ENCODE results near the gene SEZ6L2.
A peak's percentile ranks its signal among the peaks of the same experiment; 100 is the strongest.
"Not testable (repeated sequence)": the region's sequence is repeated elsewhere in the genome, so short reads cannot be mapped to it uniquely, and the experiment has no call there.

The SEZ6L2 gene

DNA sequence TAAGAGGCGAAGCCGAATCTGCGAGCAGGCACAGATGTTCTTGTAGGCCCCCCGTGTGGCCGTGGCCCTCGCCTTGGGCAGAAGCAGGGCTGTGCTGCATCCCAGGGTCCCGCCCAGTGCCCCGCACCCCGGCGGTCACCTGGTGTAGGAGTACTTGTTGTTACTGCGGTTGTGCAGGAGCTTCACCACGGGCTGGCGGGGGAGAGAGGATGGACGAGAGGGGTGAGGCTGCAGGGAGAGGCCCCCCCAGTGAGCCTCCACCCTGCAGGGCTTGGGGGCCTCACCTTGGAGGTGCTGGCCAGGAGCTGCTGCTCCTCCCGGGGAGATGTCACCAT lies 12.3 kb upstream of the SEZ6L2 start:
- CTCF ChIA-PET, result interaction anchor here (1.4 kb wide), 1 partner anchor 12 kb away, joined by 4 read pairs; the partner anchor contains the start of genes ASPHD1 and SEZ6L2
- peak; percentile 7 for DNase-seq (ENCODE audit: extremely low spot score)
- POLR2A ChIA-PET, result interaction anchor here (0.7 to 2.9 kb wide), 2 partner anchors 9 to 14 kb away, joined by 3 to 17 read pairs; partner anchors contain the start of gene KCTD13
- TF ChIP-seq FOXM1 (IDR thresholded peaks at IDR 0.05; ENCODE audit: borderline replicate concordance) (no peak), ZNF384 (IDR thresholded peaks at IDR 0.05) (no peak), BHLHE40 (IDR thresholded peaks at IDR 0.05; ENCODE audit: borderline replicate concordance) (no peak), TARDBP (IDR thresholded peaks at IDR 0.05) (no peak), CTBP1 (IDR thresholded peaks at IDR 0.05; ENCODE audit: borderline replicate concordance) (no peak), L3MBTL2 (conservative IDR thresholded peaks at IDR 0.05) (no peak), LEF1 (IDR thresholded peaks at IDR 0.05; ENCODE audit: borderline replicate concordance) (no peak), FOXA1 (IDR thresholded peaks at IDR 0.05) (no peak), ARNT (IDR thresholded peaks at IDR 0.05) (no peak), FOXK2 (IDR thresholded peaks at IDR 0.05) (no peak), HDGF (IDR thresholded peaks at IDR 0.05; ENCODE audit: borderline replicate concordance) (no peak), SP1 (IDR thresholded peaks at IDR 0.05) (no peak), ELF4 (IDR thresholded peaks at IDR 0.05) (no peak), NFRKB (IDR thresholded peaks at IDR 0.05) (no peak), PKNOX1 (IDR thresholded peaks at IDR 0.05) (no peak), SUZ12 (IDR thresholded peaks at IDR 0.05) (no peak)

GRCh38 chr16:29910819-29911675 lies 11.7 kb upstream of the SEZ6L2 start:
- DNase-seq (ENCODE audit: extremely low spot score), result peak; percentile 6
- ChIA-PET POLR2A (interaction anchor here (0.7 to 2.9 kb wide), 2 partner anchors 15 to 51 kb away, joined by 3 to 17 read pairs; partner anchors contain the start of genes KCTD13 and TMEM219), CTCF (interaction anchor here (1.4 kb wide), 1 partner anchor 11 kb away, joined by 4 read pairs; the partner anchor contains the start of genes ASPHD1 and SEZ6L2)
- TF ChIP-seq SP1 (IDR thresholded peaks at IDR 0.05), result no peak
- no peak for TF ChIP-seq HDGF (IDR thresholded peaks at IDR 0.05; ENCODE audit: borderline replicate concordance)
- no peak for TF ChIP-seq FOXA1 (IDR thresholded peaks at IDR 0.05)
- TF ChIP-seq FOXK2 (IDR thresholded peaks at IDR 0.05), result no peak
- TF ChIP-seq FOXM1 (IDR thresholded peaks at IDR 0.05; ENCODE audit: borderline replicate concordance), result no peak
- TF ChIP-seq ELF4 (IDR thresholded peaks at IDR 0.05), result no peak
- no peak for TF ChIP-seq NFRKB (IDR thresholded peaks at IDR 0.05)
- no peak for TF ChIP-seq TARDBP (IDR thresholded peaks at IDR 0.05)
- no peak for TF ChIP-seq L3MBTL2 (conservative IDR thresholded peaks at IDR 0.05)
- no peak for TF ChIP-seq SUZ12 (IDR thresholded peaks at IDR 0.05)
- no peak for TF ChIP-seq PKNOX1 (IDR thresholded peaks at IDR 0.05)

DNA sequence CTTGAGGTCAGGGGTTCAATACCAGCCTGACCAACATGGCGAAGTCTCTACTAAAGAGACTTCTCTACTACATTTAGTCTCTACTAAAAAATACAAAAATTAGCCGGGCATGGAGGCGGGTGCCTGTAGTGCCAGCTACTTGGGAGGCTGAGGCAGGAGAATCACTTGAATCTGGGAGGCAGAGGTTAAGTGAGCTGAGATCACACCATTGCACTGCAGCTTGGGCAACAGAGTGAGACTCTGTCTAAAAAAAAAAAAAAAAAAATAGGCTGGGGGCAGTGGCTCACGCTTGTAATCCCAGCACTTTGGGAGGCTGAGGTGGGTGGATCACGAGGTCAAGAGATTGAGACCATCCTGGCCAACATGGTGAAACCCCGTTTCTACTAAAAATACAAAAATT lies 10.5 kb upstream of the SEZ6L2 start:
- ChIA-PET CTCF (interaction anchor here (0.9 kb wide), 1 partner anchor 122 kb away, joined by 3 read pairs; no protein-coding TSS in a partner anchor), POLR2A (interaction anchor here (0.7 to 2.9 kb wide), 4 partner anchors 10 to 64 kb away, joined by 3 to 17 read pairs (median 8); partner anchors contain the start of genes ASPHD1, KCTD13, SEZ6L2 and TAOK2)
- DNase-seq (ENCODE audit: extremely low spot score), result not testable (repeated sequence)

GRCh38 chr16:29909391-29909790 lies 10.0 kb upstream of the SEZ6L2 start:
- no peak for TF ChIP-seq FOXA1 (IDR thresholded peaks at IDR 0.05)
- TF ChIP-seq ARNT (IDR thresholded peaks at IDR 0.05), result no peak
- no peak for TF ChIP-seq TARDBP (IDR thresholded peaks at IDR 0.05)
- TF ChIP-seq ZNF384 (IDR thresholded peaks at IDR 0.05), result no peak
- ChIA-PET POLR2A (interaction anchor here (0.7 to 2.7 kb wide), 4 partner anchors 9 to 64 kb away, joined by 3 to 13 read pairs (median 4); partner anchors contain the start of genes ASPHD1, KCTD13, SEZ6L2 and TAOK2), CTCF (interaction anchor here (0.7 to 0.9 kb wide), 2 partner anchors 123 to 1076 kb away, joined by 3 read pairs; no protein-coding TSS in a partner anchor)
- DNase-seq (ENCODE audit: extremely low spot score), result peak; percentile 5

- ChIA-PET CTCF (interaction anchor here (0.7 to 0.9 kb wide), 2 partner anchors 123 to 1077 kb away, joined by 3 read pairs; no protein-coding TSS in a partner anchor), POLR2A (interaction anchor here (0.8 to 2.7 kb wide), 3 partner anchors 9 to 53 kb away, joined by 3 to 13 read pairs (median 5); partner anchors contain the start of genes ASPHD1, KCTD13, SEZ6L2 and TMEM219)
- no peak for DNase-seq (ENCODE audit: extremely low spot score)
- no peak for TF ChIP-seq LEF1 (IDR thresholded peaks at IDR 0.05; ENCODE audit: borderline replicate concordance)
- no peak for TF ChIP-seq L3MBTL2 (conservative IDR thresholded peaks at IDR 0.05)
- TF ChIP-seq PKNOX1 (IDR thresholded peaks at IDR 0.05), result no peak
- no peak for TF ChIP-seq SP1 (IDR thresholded peaks at IDR 0.05)
- TF ChIP-seq ARNT (IDR thresholded peaks at IDR 0.05), result no peak
- TF ChIP-seq HDGF (IDR thresholded peaks at IDR 0.05; ENCODE audit: borderline replicate concordance), result no peak
- no peak for TF ChIP-seq SUZ12 (IDR thresholded peaks at IDR 0.05)
- TF ChIP-seq FOXM1 (IDR thresholded peaks at IDR 0.05; ENCODE audit: borderline replicate concordance), result no peak
- no peak for TF ChIP-seq NFRKB (IDR thresholded peaks at IDR 0.05)
- TF ChIP-seq BHLHE40 (IDR thresholded peaks at IDR 0.05; ENCODE audit: borderline replicate concordance), result no peak
- no peak for TF ChIP-seq CTBP1 (IDR thresholded peaks at IDR 0.05; ENCODE audit: borderline replicate concordance)
- TF ChIP-seq ZNF384 (IDR thresholded peaks at IDR 0.05), result no peak
- no peak for TF ChIP-seq ELF4 (IDR thresholded peaks at IDR 0.05)
- TF ChIP-seq FOXA1 (IDR thresholded peaks at IDR 0.05), result no peak
- no peak for TF ChIP-seq TARDBP (IDR thresholded peaks at IDR 0.05)
- no peak for TF ChIP-seq FOXK2 (IDR thresholded peaks at IDR 0.05)
Measured at GRCh38 chr16:29908719-29909220, 9.4 kb upstream of the SEZ6L2 start.
